IPS-NIHi7 (cell line): ENCODE measurements around the gene SDCBP2.
"Not testable (repeated sequence)": the region's sequence is repeated elsewhere in the genome, so short reads cannot be mapped to it uniquely, and the experiment has no call there.

Source experiments
- DNase-seq: peaks from one replicate; pipeline ENCODE4 v3.0.0; 2012; ENCODE audit warnings: mixed read lengths; ENCODE audit errors: extremely low spot score

Gene SDCBP2

GRCh38 chr20:1360094-1360846, 31.3 kb upstream of the SDCBP2 start:
- no peak for DNase-seq

GRCh38 chr20:1357921-1358671, 29.2 kb upstream of the SDCBP2 start:
- no peak for DNase-seq

GRCh38 chr20:1353956-1354355, 25.0 kb upstream of the SDCBP2 start:
- no peak for DNase-seq

GRCh38 chr20:1346315-1346969, 17.5 kb upstream of the SDCBP2 start:
- DNase-seq, result no peak

- DNase-seq, result no peak
These were observed 16.8 kb upstream of the SDCBP2 start for GRCh38 chr20:1345756-1346093.

- DNase-seq, result no peak
These were observed 16.3 kb upstream of the SDCBP2 start for GRCh38 chr20:1345030-1345755.

- not testable (repeated sequence) for DNase-seq
These were observed 14.6 kb upstream of the SDCBP2 start for GRCh38 chr20:1343446-1344124.

- DNase-seq, result no peak
These were observed 12.8 kb upstream of the SDCBP2 start for GRCh38 chr20:1341561-1342265.

GRCh38 chr20:1338801-1339200, 9.9 kb upstream of the SDCBP2 start:
- no peak for DNase-seq

GRCh38 chr20:1338096-1338495, 9.2 kb upstream of the SDCBP2 start:
- no peak for DNase-seq

GRCh38 chr20:1337441-1337840, 8.5 kb upstream of the SDCBP2 start:
- no peak for DNase-seq

GRCh38 chr20:1336699-1337367, 7.9 kb upstream of the SDCBP2 start:
- DNase-seq, result no peak

GRCh38 chr20:1335961-1336698, 7.2 kb upstream of the SDCBP2 start:
- DNase-seq, result no peak

GRCh38 chr20:1334761-1335160, 5.8 kb upstream of the SDCBP2 start:
- no peak for DNase-seq

- DNase-seq, result no peak
These were observed 5.4 kb upstream of the SDCBP2 start for GRCh38 chr20:1334370-1334731.

- no peak for DNase-seq
These were observed 4.8 kb upstream of the SDCBP2 start for GRCh38 chr20:1333462-1334369.

- DNase-seq, result no peak
These were observed 3.9 kb upstream of the SDCBP2 start for GRCh38 chr20:1332749-1333300.

GRCh38 chr20:1331801-1332453, 3.0 kb upstream of the SDCBP2 start:
- DNase-seq, result no peak
